LNCAP (cell line): Measurements from ENCODE around the gene VPS29.

ENCODE experiments used
- TF ChIP-seq, protein P1 (sequence below): fragments of 450-650 bp; IDR thresholded peaks from 2 replicates; pipeline ENCODE4 v1.5.1; 2017; ENCODE audit warnings: mild to moderate bottlenecking

VPS29 gene

DNA sequence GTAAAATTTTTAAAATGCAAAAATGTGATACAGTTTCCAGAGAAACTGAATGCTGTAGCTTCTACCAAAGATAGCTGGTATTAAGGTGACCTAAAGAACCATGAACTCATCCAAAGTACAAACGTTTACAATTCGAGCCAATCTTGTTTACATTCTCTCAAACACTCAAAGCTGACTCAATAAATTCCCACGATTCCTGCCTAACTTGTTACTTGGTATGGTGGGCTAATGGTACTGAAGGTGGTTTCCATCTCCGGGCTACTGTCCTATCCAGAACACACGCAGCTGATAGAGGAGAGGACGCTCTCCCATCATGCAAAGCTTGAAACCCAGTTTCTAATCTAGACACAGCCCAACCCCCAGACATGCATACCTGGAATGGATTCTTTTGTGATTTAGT, 31.7 kb upstream of the VPS29 start:
- TF ChIP-seq, protein P1, sequence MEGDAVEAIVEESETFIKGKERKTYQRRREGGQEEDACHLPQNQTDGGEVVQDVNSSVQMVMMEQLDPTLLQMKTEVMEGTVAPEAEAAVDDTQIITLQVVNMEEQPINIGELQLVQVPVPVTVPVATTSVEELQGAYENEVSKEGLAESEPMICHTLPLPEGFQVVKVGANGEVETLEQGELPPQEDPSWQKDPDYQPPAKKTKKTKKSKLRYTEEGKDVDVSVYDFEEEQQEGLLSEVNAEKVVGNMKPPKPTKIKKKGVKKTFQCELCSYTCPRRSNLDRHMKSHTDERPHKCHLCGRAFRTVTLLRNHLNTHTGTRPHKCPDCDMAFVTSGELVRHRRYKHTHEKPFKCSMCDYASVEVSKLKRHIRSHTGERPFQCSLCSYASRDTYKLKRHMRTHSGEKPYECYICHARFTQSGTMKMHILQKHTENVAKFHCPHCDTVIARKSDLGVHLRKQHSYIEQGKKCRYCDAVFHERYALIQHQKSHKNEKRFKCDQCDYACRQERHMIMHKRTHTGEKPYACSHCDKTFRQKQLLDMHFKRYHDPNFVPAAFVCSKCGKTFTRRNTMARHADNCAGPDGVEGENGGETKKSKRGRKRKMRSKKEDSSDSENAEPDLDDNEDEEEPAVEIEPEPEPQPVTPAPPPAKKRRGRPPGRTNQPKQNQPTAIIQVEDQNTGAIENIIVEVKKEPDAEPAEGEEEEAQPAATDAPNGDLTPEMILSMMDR = no peak

- TF ChIP-seq, protein P1 = no peak
Observed at GRCh38 chr12:110532644-110533043, 30.7 kb upstream of the VPS29 start.

DNA sequence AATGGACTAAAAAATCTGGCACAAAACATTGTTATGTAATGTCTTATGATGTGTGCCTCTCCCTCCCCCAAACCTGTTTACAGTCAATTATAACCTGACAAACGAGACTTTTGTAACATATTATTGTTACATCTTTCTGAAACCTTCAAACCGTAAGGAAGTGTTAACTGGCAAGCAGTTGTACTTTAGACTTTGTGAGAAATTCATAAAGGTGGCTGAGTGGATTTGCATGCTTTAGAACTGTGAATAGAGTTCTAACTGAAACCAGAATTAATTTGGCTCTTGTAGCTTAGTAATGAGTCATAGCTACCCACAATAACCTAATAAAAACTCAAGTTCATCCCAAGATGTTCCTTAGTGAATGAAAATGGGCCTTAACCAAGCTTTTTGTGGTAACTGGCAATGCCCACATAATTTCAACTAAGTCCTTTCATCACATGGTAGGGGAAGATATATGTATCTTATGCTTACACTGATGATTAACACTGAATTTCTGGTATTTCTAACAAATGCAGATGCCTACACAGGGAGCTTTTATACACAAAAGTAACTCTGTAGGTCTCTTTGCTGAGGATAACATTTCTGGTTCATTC, 29.9 kb upstream of the VPS29 start:
- TF ChIP-seq, protein P1 = no peak

- TF ChIP-seq, protein P1 = no peak
Observed at GRCh38 chr12:110530511-110530910, 28.6 kb upstream of the VPS29 start.

GRCh38 chr12:110528277-110528839, 26.4 kb upstream of the VPS29 start:
- TF ChIP-seq, protein P1 = no peak

GRCh38 chr12:110516995-110517394, 15.1 kb upstream of the VPS29 start:
- TF ChIP-seq, protein P1 = no peak

GRCh38 chr12:110514363-110514762, 12.5 kb upstream of the VPS29 start:
- TF ChIP-seq, protein P1 = no peak

GRCh38 chr12:110513842-110514241, 11.9 kb upstream of the VPS29 start:
- TF ChIP-seq, protein P1 = no peak
